HepG2 (cell line): Measurements from ENCODE around the gene ANKRD13D. TPM values are rescaled to one million over a fixed set of nuclear protein-coding genes. Genes with fewer than 3 reads are reported as not detected.

ENCODE experiments used
- AKAP8 ChIP-seq: sonication (generic); formaldehyde crosslinking; IDR thresholded peaks from 2 replicates; pipeline ENCODE4 v1.5.1; 2020; ENCODE audit warnings: mild to moderate bottlenecking, missing genetic modification reagents
- CAMTA2 ChIP-seq: sonication (generic); formaldehyde crosslinking; IDR thresholded peaks from 2 replicates; pipeline ENCODE4 v1.4.0; 2020; ENCODE audit warnings: mild to moderate bottlenecking, missing genetic modification reagents, borderline replicate concordance
- ETS1 ChIP-seq: sonication (generic); formaldehyde crosslinking; IDR thresholded peaks from 2 replicates; pipeline ENCODE4 v1.4.0; 2020; ENCODE audit warnings: missing genetic modification reagents
- HBP1 ChIP-seq: IDR thresholded peaks from 2 replicates; pipeline ENCODE4 v1.6.1; 2016; ENCODE audit warnings: low read depth, control low read depth
- HMGXB3 ChIP-seq: sonication (generic); formaldehyde crosslinking; IDR thresholded peaks from 2 replicates; pipeline ENCODE4 v1.4.0; 2020; ENCODE audit warnings: missing genetic modification reagents, borderline replicate concordance
- RBM39 ChIP-seq: fragments of 200-400 bp; formaldehyde crosslinking; IDR thresholded peaks from one replicate; pipeline ENCODE4 v1.6.1; 2018; ENCODE audit warnings: antibody characterized with exemption, mild to moderate bottlenecking, low read depth, low read length; ENCODE audit not compliant: poor library complexity, severe bottlenecking
- TAF15 ChIP-seq: fragments of 200-400 bp; formaldehyde crosslinking; IDR thresholded peaks from one replicate; pipeline ENCODE4 v1.6.1; 2018; ENCODE audit warnings: mild to moderate bottlenecking, low read depth, low read length; ENCODE audit not compliant: poor library complexity, severe bottlenecking
- TBX2 ChIP-seq: sonication (generic); formaldehyde crosslinking; IDR thresholded peaks from 2 replicates; pipeline ENCODE4 v1.5.0; 2020; ENCODE audit warnings: missing genetic modification reagents, mild to moderate bottlenecking, borderline replicate concordance
- TMF1 ChIP-seq: sonication (generic); formaldehyde crosslinking; IDR thresholded peaks from 2 replicates; pipeline ENCODE4 v1.8.1; 2022; ENCODE audit warnings: low read depth, missing genetic modification reagents
- TSC22D2 ChIP-seq: sonication (generic); formaldehyde crosslinking; IDR thresholded peaks from 2 replicates; pipeline ENCODE4 v1.5.1; 2020; ENCODE audit warnings: missing genetic modification reagents, mild to moderate bottlenecking, borderline replicate concordance
- ZNF207 ChIP-seq: fragments of 450-650 bp; IDR thresholded peaks from 2 replicates; pipeline ENCODE4 v1.6.1; 2016; ENCODE audit warnings: antibody characterized with exemption, borderline replicate concordance
- ZNF275 ChIP-seq: sonication (generic); formaldehyde crosslinking; IDR thresholded peaks from 2 replicates; pipeline ENCODE4 v1.8.0; 2022; ENCODE audit warnings: missing genetic modification reagents, mild to moderate bottlenecking, inconsistent platforms, borderline replicate concordance
- ZNF546 ChIP-seq: sonication (generic); formaldehyde crosslinking; conservative IDR thresholded peaks from 2 replicates; pipeline ENCODE4 v1.8.1; 2023; ENCODE audit warnings: mild to moderate bottlenecking, missing genetic modification reagents
- ZNF639 ChIP-seq: conservative IDR thresholded peaks from 2 replicates; pipeline ENCODE4 v1.6.1; 2018; ENCODE audit warnings: missing genetic modification reagents
- ZNF782 ChIP-seq: sonication (generic); formaldehyde crosslinking; IDR thresholded peaks from 2 replicates; pipeline ENCODE4 v1.4.0; 2020; ENCODE audit warnings: missing genetic modification reagents, mild to moderate bottlenecking, borderline replicate concordance
- ZNF790 ChIP-seq: sonication (generic); formaldehyde crosslinking; IDR thresholded peaks from 2 replicates; pipeline ENCODE4 v1.8.0; 2022; ENCODE audit warnings: missing genetic modification reagents, mild to moderate bottlenecking, borderline replicate concordance
- ZSCAN25 ChIP-seq: sonication (generic); formaldehyde crosslinking; IDR thresholded peaks from 2 replicates; pipeline ENCODE4 v1.8.0; 2022; ENCODE audit warnings: mild to moderate bottlenecking, missing genetic modification reagents
- polyA plus RNA-seq, 8 experiments: library from polyadenylated mRNA; depleted of rRNA in 3 of 8; stranded (reverse) in 7 of 8; unstranded in 1 of 8; fragments of >200 nt; fragmentation: Illumina TruSeq in 4 of 8; extraction: Trizol in 4 of 8; gene quantifications; 2 replicates each; pipeline versions ENCODE4 v1.2.1 to v1.2.3, GENCODE V29; 2011 to 2016; ENCODE audit warnings: low read depth in 4 of 8, missing spikeins in 1 of 8, mixed read lengths in 1 of 8; ENCODE audit not compliant: insufficient read depth in 1 of 8
- total RNA-seq, 5 experiments: library from RNA; depleted of rRNA; stranded (reverse); fragments of >200 nt; fragmentation: Illumina TruSeq; extraction: Trizol; gene quantifications; 2 replicates each; pipeline ENCODE4 v1.2.3, GENCODE V29; 2016; ENCODE audit warnings: low read depth in 1 of 5

The ANKRD13D gene
- total and polyA plus RNA-seq, 2 of the 13 experiments (the other 11 are each of a cell fraction or from before 2014, with no cell fraction given), result 18.6 to 27.3 TPM

- TF ChIP-seq HMGXB3 (CRISPR knock-in tag) (no peak), ZNF790 (0 out of 2 replicates have a peak, but pooled peaks have one; percentile 5), ZNF546 (peak; percentile 100), ETS1 (CRISPR knock-in tag) (peak; percentile 39; the same call in 1 of the 2 replicates), TAF15 (no peak), ZNF782 (0 out of 2 replicates have a peak, but pooled peaks have one; percentile 41), HBP1 (CRISPR knock-in tag) (no peak), RBM39 (no peak), CAMTA2 (CRISPR knock-in tag) (no peak; the same call in 1 of the 2 replicates), TBX2 (CRISPR knock-in tag) (peak; percentile 46; the same call in 1 of the 2 replicates), TSC22D2 (CRISPR knock-in tag) (no peak), ZNF207 (no peak), ZNF639 (CRISPR knock-in tag) (no peak), ZSCAN25 (0 out of 2 replicates have a peak, but pooled peaks have one; percentile 51), TMF1 (CRISPR knock-in tag) (no peak), ZNF275 (0 out of 2 replicates have a peak, but pooled peaks have one; percentile 42), AKAP8 (CRISPR knock-in tag) (no peak)
These were observed 14.8 kb downstream of the ANKRD13D start (continued) for GRCh38 chr11:67303835-67304411.
